Heart left ventricle (tissue), 16 donors: ENCODE data around the gene MAPK8IP3. TPM values are rescaled to one million over a fixed set of nuclear protein-coding genes. Genes with fewer than 3 reads are reported as not detected.

Experiments used
- ATAC-seq, 4 donors: fragments of 200-7000 bp; cut with Tn5 transposase; one replicate each; pipeline ENCODE4 v1.9.1; 2020 to 2022; ENCODE audit warnings: moderate library complexity in 4 of 4, mild to moderate bottlenecking in 3 of 4, moderate number of reproducible peaks in 1 of 4
- DNase-seq, 5 donors: peaks; one replicate each; pipeline ENCODE4 v3.0.0-alpha.2; 2020
- H3K27ac ChIP-seq, 12 donors: fragments of 200-600 bp; sonication (generic) in 4 of 12; one replicate each; pipeline versions ENCODE4 v1.5.0 to v1.8.0; 2016 to 2022; ENCODE audit warnings: mild to moderate bottlenecking in 2 of 12
- H3K27me3 ChIP-seq, 9 donors: fragments of 200-600 bp; sonication (generic) in 2 of 9; one replicate each; pipeline versions ENCODE4 v1.5.1 to v1.8.0; 2016 to 2022; ENCODE audit warnings: mild to moderate bottlenecking in 3 of 9
- H3K36me3 ChIP-seq, 9 donors: fragments of 200-600 bp; sonication (generic) in 2 of 9; one replicate each; pipeline versions ENCODE4 v1.5.0 to v1.8.0; 2018 to 2022; ENCODE audit warnings: mild to moderate bottlenecking in 2 of 9
- H3K4me1 ChIP-seq, 12 donors: fragments of 200-600 bp; sonication (generic) in 4 of 12; one replicate each; pipeline versions ENCODE4 v1.5.0 to v1.8.0; 2016 to 2022; ENCODE audit warnings: mild to moderate bottlenecking in 3 of 12
- H3K4me3 ChIP-seq, 12 donors: fragments of 200-600 bp; sonication (generic) in 4 of 12; one replicate each; pipeline versions ENCODE4 v1.5.0 to v1.8.0; 2017 to 2022; ENCODE audit warnings: mild to moderate bottlenecking in 9 of 12, moderate library complexity in 4 of 12
- H3K9me3 ChIP-seq, 12 donors: fragments of 200-600 bp; sonication (generic) in 4 of 12; one replicate each; pipeline versions ENCODE4 v1.5.0 to v1.8.0; 2016 to 2022; ENCODE audit warnings: mild to moderate bottlenecking in 1 of 12
- POLR2A ChIP-seq, 2 donors: fragments of 450-650 bp; IDR thresholded peaks; one replicate each; pipeline ENCODE4 v1.6.1; 2017; ENCODE audit warnings: antibody characterized with exemption in 2 of 2, mild to moderate bottlenecking in 2 of 2, moderate library complexity in 2 of 2
- WGBS, 4 donors: extraction: QIAGEN DNeasy Blood & Tissue Kit in 2 of 4; methylation state at CpG; one replicate each; pipeline versions ENCODE4 v1.1.5 to v1.1.7; 2013 to 2018; 5-methylcytosine and 5-hydroxymethylcytosine counted together
- intact Hi-C, 10 donors: fragments of 100-400 bp; cut with DNase I; formaldehyde crosslinking; loops; one replicate each; pipeline versions ENCODE4 v1.11.1 to v1.14.2; 2022
- long read RNA-seq, 3 donors: library from polyadenylated mRNA; unstranded; transcript quantifications; one replicate each; pipeline ENCODE4 v2.0.0, GENCODE V29; 2020 to 2021
- polyA plus RNA-seq, 2 donors: library from polyadenylated mRNA; stranded (reverse); fragments of 200-250 nt; gene quantifications; one replicate each; pipeline ENCODE4 v1.2.3, GENCODE V29; 2013
- total RNA-seq, 9 donors: library from RNA; depleted of rRNA in 2 of 9; stranded (reverse); fragments of >200 nt in 2 of 9; fragmentation: NEBNext Ultra II Directional in 3 of 9; extraction: Animal tissue kit (Norgen Biotek cat#: 25700) in 3 of 9; gene quantifications; one replicate each; pipeline versions ENCODE4 v1.1.0 to v1.2.4, GENCODE V29; 2016 to 2023
- TF ChIP-seq, protein P1 (sequence below), 12 donors: fragments of 200-600 bp; sonication (generic) in 4 of 12; IDR thresholded peaks; one replicate each; pipeline versions ENCODE4 v1.5.0 to v1.8.0; 2018 to 2022; ENCODE audit warnings: antibody characterized with exemption in 12 of 12, mild to moderate bottlenecking in 5 of 12
- donor health status: ischemic (EF 13 %, LVEDD 7.1; RV severe dilation, severe dysfunction).
- donor health status: healthy with polysubstance abuse.
- donor health status: DM: no; HTN: yes; CAD: no.
- donor health status: DM: no; HTN: no; CAD: no.
- donor health status: ischemic (EF 25% LVEDD 6.9; RV normal size, moderate dysfunction).
- donor health status: ischemic (EF 25% LVEDD 5.7; RV mildly dilated, moderate dysfunction).
- donor health status: healthy.
- donor health status: DM: yes; HTN: yes; CAD: no.
- donor health status: ischemic (EF 35%, LVEDD 5.7; RV mildly dilated, moderate dysfunction).
- donor health status: nonischemic (EF 11% LVEDD 7.7; RV severe dilation, severe dysfunction).
- donor health status: DM: yes; HTN: yes; CAD: no.
- donor health status: PGD.
- donor health status: ischemic (EF 29% LVEDD 5.4; RV normal size, mild dysfunction).
- donor health status: nonischemic (EF 23%, LVEDD 6.1; RV moderate dilation, normal function).

The MAPK8IP3 gene, protein sequence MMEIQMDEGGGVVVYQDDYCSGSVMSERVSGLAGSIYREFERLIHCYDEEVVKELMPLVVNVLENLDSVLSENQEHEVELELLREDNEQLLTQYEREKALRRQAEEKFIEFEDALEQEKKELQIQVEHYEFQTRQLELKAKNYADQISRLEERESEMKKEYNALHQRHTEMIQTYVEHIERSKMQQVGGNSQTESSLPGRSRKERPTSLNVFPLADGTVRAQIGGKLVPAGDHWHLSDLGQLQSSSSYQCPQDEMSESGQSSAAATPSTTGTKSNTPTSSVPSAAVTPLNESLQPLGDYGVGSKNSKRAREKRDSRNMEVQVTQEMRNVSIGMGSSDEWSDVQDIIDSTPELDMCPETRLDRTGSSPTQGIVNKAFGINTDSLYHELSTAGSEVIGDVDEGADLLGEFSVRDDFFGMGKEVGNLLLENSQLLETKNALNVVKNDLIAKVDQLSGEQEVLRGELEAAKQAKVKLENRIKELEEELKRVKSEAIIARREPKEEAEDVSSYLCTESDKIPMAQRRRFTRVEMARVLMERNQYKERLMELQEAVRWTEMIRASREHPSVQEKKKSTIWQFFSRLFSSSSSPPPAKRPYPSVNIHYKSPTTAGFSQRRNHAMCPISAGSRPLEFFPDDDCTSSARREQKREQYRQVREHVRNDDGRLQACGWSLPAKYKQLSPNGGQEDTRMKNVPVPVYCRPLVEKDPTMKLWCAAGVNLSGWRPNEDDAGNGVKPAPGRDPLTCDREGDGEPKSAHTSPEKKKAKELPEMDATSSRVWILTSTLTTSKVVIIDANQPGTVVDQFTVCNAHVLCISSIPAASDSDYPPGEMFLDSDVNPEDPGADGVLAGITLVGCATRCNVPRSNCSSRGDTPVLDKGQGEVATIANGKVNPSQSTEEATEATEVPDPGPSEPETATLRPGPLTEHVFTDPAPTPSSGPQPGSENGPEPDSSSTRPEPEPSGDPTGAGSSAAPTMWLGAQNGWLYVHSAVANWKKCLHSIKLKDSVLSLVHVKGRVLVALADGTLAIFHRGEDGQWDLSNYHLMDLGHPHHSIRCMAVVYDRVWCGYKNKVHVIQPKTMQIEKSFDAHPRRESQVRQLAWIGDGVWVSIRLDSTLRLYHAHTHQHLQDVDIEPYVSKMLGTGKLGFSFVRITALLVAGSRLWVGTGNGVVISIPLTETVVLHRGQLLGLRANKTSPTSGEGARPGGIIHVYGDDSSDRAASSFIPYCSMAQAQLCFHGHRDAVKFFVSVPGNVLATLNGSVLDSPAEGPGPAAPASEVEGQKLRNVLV (N-terminal part only)
- total RNA-seq: 10 to 100 TPM; 29.5 to 71.3 (median 63.1) TPM
- 10 to 100 TPM; 29.5 to 70.2 TPM for polyA plus RNA-seq
- long read RNA-seq, donor 1, full-length matches to known transcripts: 2 of 29 reads
- long read RNA-seq, donor 1, partial matches to known transcripts: 6 of 29 reads
- long read RNA-seq, donor 1, other reads (novel, unspliced or antisense): 21 of 29 reads
- long read RNA-seq, donor 2, full-length matches to known transcripts: 2 of 43 reads
- long read RNA-seq, donor 2, partial matches to known transcripts: 39 of 43 reads
- long read RNA-seq, donor 2, other reads (novel, unspliced or antisense): 2 of 43 reads
- long read RNA-seq, donor 3, full-length matches to known transcripts: 3 of 29 reads
- long read RNA-seq, donor 3, partial matches to known transcripts: 23 of 29 reads
- long read RNA-seq, donor 3, other reads (novel, unspliced or antisense): 3 of 29 reads

DNA sequence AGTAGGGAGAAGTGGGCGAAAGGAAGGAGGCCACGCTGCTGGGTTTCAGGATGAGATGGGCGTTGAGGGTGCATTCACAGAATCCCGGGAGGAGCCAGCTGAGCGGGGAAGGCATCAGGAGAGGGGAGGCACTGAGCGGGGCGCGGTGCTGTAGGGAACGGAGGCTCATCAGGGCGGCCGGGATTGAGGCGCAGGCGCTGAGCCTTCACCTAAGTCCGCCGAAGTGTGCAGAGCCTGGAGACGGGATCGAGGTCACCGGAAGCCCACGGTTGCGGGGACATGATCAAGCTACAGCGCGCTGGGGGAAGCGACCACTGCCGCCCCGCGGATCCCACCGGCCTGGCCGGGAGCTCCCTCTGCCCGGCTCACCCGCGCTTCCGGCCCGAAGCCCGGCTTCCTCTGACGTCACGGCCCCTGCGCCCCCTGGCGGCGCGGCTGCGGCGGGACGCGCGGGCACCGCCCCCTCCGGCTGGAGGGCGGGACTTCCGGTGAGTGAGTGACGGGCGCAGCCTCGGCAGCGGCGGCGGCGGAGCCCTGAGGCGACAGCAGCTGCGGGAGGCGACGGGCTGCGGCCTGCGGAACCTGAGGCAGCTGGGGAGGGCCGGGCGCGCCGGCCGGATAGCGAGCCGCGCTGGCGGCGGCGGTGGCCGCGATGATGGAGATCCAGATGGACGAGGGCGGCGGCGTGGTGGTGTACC is at the start of gene MAPK8IP3:
Gene MAPK8IP3 (plus strand): TSS at position 508 of the 698 bp plus-strand sequence. CDS start 145 bp downstream, at position 653.
- peak within 1 kb of the TSS; percentile 69 to 99 (median 94) for H3K27ac ChIP-seq
- no peaks in the 10 kb centered on the region for H3K27me3 ChIP-seq
- DNase-seq (peak; percentile 89 to 97 (median 93)), ATAC-seq (peak; percentile 65 to 93 (median 89))
- WGBS, 4 donors: 0 to 1% (median 0%) methylated on average over 18 to 79 of the region's 79 CpGs
- H3K4me3 ChIP-seq: peak within 1 kb of the TSS; percentile 74 to 99 (median 92)
- TF ChIP-seq, protein P1, sequence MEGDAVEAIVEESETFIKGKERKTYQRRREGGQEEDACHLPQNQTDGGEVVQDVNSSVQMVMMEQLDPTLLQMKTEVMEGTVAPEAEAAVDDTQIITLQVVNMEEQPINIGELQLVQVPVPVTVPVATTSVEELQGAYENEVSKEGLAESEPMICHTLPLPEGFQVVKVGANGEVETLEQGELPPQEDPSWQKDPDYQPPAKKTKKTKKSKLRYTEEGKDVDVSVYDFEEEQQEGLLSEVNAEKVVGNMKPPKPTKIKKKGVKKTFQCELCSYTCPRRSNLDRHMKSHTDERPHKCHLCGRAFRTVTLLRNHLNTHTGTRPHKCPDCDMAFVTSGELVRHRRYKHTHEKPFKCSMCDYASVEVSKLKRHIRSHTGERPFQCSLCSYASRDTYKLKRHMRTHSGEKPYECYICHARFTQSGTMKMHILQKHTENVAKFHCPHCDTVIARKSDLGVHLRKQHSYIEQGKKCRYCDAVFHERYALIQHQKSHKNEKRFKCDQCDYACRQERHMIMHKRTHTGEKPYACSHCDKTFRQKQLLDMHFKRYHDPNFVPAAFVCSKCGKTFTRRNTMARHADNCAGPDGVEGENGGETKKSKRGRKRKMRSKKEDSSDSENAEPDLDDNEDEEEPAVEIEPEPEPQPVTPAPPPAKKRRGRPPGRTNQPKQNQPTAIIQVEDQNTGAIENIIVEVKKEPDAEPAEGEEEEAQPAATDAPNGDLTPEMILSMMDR (IDR thresholded peaks at IDR 0.05): peak; percentile 79 to 100 (median 97)
- peak; percentile 77 to 98 for TF ChIP-seq POLR2A (IDR thresholded peaks at IDR 0.05)
- peaks cover 0 to 46% (median 32%) of the 10 kb centered on the region in 12 donors for H3K4me1 ChIP-seq
- intact Hi-C loops: loop anchor here in 5 of 10 donors (2.0 to 10.0 kb wide), 12 partner anchors 27 to 397 kb away; partner anchors contain the start of genes CRAMP1 (in 3 of the 5), IFT140 (in 3 of the 5), CLCN7 (in 1 of the 5) and EME2 (in 1 of the 5)
- H3K36me3 ChIP-seq: peaks cover 0 to 19% (median 5%) of the 10 kb centered on the region in 9 donors
- H3K9me3 ChIP-seq: no peaks in the 10 kb centered on the region

DNA sequence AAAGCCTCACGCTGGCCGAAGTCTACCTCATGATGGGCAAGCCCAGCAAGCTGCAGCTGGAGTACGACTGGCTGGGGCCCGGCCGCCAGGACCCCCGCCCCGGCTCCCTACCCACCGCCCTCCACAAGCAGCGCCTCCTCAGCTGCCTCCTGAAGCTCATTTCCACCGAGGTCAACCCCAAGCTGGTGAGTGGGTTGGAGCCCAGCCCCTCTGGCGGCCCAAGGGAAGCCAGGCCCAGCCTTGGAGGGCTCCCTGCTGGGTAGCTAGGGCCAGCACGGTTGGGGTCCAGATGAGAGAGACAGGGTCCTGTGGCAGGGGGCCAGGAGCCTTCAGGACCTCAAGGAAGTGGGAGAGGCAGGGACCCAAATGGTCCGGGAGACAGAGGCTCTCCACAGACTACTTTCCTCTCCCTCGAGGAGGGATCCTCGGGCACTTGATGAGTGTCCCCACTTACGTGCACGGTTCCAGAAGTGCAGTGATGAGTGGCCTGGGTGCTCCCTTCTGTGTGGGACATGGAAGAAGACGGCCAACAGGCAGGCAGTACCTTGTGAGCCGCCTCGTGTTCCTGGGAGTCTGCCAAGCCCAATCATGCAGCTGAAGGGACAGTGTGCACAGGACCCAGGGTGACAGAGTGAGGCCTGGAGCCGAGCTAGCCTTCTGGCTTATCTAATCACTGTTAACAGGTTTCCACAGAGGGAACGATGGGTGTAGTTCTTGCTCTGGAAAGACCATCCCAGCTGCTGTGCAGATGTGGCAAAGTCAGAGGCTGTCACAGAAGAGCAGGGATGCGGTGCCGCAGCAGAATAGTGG is 49.0 kb upstream of the MAPK8IP3 start:
- 59 to 87% (median 74%) methylated on average over 13 to 24 of the region's 24 CpGs for WGBS, 4 donors
- no peaks in the 10 kb centered on the region for H3K9me3 ChIP-seq
- DNase-seq: peak; percentile 72 to 89 (median 79)
- H3K27ac ChIP-seq: peak overlapping the region in 7 of 12 donors; percentile 4 to 78 (median 29)
- no peaks in the 10 kb centered on the region for H3K27me3 ChIP-seq
- peak; percentile 91 to 95 (median 94) for ATAC-seq
- intact Hi-C loops: no loop called here
- H3K36me3 ChIP-seq: peaks cover 2 to 94% (median 90%) of the 10 kb centered on the region in 9 donors
- H3K4me3 ChIP-seq: no peak overlapping the region
- peaks cover 0 to 17% (median 5%) of the 10 kb centered on the region in 12 donors for H3K4me1 ChIP-seq
- TF ChIP-seq, protein P1 (IDR thresholded peaks at IDR 0.05): no peak
- TF ChIP-seq POLR2A (IDR thresholded peaks at IDR 0.05): no peak
